Testis (tissue), 3 donors: Measurements from ENCODE around the gene KDM2A. TPM values are rescaled to one million over a fixed set of nuclear protein-coding genes. Genes with fewer than 3 reads are reported as not detected.

Experiments
- DNase-seq: peaks from one replicate; pipeline ENCODE4 v3.0.0-alpha.2; 2019
- H3K27ac ChIP-seq, 2 donors: fragments of 200-600 bp; sonication (generic); one replicate each; pipeline ENCODE4 v1.5.1; 2019
- H3K27me3 ChIP-seq: fragments of 200-600 bp; sonication (generic); one replicate; pipeline ENCODE4 v1.5.1; 2019
- H3K36me3 ChIP-seq: fragments of 200-600 bp; sonication (generic); one replicate; pipeline ENCODE4 v1.5.1; 2017; ENCODE audit warnings: low read depth; ENCODE audit errors: missing control alignments
- H3K4me1 ChIP-seq: fragments of 200-600 bp; sonication (generic); one replicate; pipeline ENCODE4 v1.5.1; 2019
- H3K4me3 ChIP-seq, 2 donors: fragments of 200-600 bp; sonication (generic); one replicate each; pipeline ENCODE4 v1.5.1; 2017 to 2019
- H3K9me3 ChIP-seq: fragments of 200-600 bp; sonication (generic); one replicate; pipeline ENCODE4 v1.5.1; 2017
- CTCF ChIP-seq, 3 experiments: fragments of 450-650 bp in 2 of 3; fragments of 200-600 bp in 1 of 3; sonication (generic) in 1 of 3; IDR thresholded peaks; one replicate each; pipeline ENCODE4 v1.5.1; 2016 to 2019; ENCODE audit warnings: antibody characterized with exemption in 3 of 3, mild to moderate bottlenecking in 2 of 3, moderate library complexity in 1 of 3
- POLR2A ChIP-seq: fragments of 450-650 bp; IDR thresholded peaks from one replicate; pipeline ENCODE4 v1.6.1; 2017; ENCODE audit warnings: antibody characterized with exemption, mild to moderate bottlenecking, moderate library complexity
- WGBS, 2 donors: methylation state at CpG; one replicate each; pipeline ENCODE4 v1.1.5; 2018; 5-methylcytosine and 5-hydroxymethylcytosine counted together
- intact Hi-C: fragments of 100-400 bp; cut with DNase I; formaldehyde crosslinking; loops from one replicate; pipeline ENCODE4 v1.15.1; 2023; ENCODE audit warnings: low total_unique reads
- polyA plus RNA-seq: library from polyadenylated mRNA; stranded (reverse); fragments of 350-450 nt; fragmentation: Illumina TruSeq; extraction: RNeasy Lipid Tissue Mini Kit (QIAGEN cat#74804); gene quantifications from one replicate; pipeline ENCODE4 v1.2.3, GENCODE V29; 2014; ENCODE audit warnings: low read depth, low replicate concordance; ENCODE audit not compliant: insufficient read depth
- total RNA-seq, 2 donors: library from RNA; depleted of rRNA; stranded (reverse); fragments of >200 nt; gene quantifications; one replicate each; pipeline ENCODE4 v1.2.3, GENCODE V29; 2016

The KDM2A gene
- total and polyA plus RNA-seq, 3 donors from 2014 or later, result 106 to 169 (median 142) TPM

DNA sequence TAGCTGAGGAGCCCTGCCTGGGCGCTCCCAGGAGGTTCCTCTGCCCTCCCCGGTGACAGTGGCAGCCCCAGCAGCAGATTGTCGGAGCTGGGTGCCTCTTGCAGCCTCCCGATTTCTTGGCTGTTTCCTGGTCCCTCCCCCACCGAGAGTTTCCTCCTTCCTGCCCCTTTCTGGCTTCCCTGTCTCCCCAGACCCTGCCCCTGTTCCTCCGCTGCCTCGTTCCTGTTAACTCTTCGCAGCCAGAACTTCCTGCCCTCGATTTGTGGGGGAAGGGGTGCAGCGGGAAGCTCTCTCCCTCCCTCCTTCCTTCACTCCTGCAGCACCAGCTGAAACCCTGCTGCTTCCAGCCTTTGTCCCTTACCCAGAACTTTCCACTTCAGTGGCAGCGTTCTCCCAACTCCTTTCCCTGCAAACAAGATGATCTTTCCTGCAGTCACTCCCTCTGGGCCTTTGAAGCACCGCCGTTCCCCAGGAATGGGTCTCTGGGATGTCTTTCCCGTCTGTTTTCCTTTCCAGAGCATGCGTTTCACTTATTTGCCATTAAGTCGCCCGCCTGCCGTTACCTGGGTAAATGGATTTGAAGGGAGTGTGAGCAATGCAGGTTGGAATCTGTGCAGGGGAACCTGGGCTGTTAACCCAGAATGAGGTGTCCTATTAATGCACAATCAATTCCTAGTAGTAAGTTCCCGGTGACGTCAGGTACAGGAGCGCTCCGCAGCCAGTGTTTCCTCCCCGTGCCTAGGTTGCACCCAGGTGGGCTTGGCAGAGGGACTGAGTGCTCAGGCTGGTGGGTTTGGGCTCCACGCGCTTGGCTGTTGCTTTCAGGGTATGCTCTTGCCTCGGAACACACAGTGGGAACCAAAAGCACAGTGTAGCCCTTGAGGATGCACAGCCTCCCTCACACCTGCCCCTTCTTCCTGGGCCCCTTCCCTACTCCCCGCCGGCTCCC lies 151.5 kb downstream of the KDM2A start:
- no peak for TF ChIP-seq POLR2A
- TF ChIP-seq CTCF (IDR thresholded peaks at IDR 0.05), result no peak
- DNase-seq, result no peak
- WGBS, 2 donors, result 50 to 54% methylated on average over 28 of the region's 28 CpGs
- H3K36me3 ChIP-seq, result no peaks in the 10 kb centered on the region
- H3K27me3 ChIP-seq, result no peaks in the 10 kb centered on the region
- peak overlapping the region; percentile 65 to 79 for H3K27ac ChIP-seq
- H3K4me3 ChIP-seq, result no peak overlapping the region
- intact Hi-C loops, result no loop called here
- H3K4me1 ChIP-seq, result peaks cover 90% of the 10 kb centered on the region
- H3K9me3 ChIP-seq, result no peaks in the 10 kb centered on the region

GRCh38 chr11:67271205-67271540 lies 152.1 kb downstream of the KDM2A start:
- no peak for DNase-seq
- Histone ChIP-seq H3K27ac (no peak overlapping the region), H3K27me3 (no peaks in the 10 kb centered on the region), H3K36me3 (no peaks in the 10 kb centered on the region), H3K4me3 (no peak overlapping the region), H3K9me3 (no peaks in the 10 kb centered on the region), H3K4me1 (peaks cover 91% of the 10 kb centered on the region)
- 71 to 75% methylated on average over 5 of the region's 5 CpGs for WGBS, 2 donors
- TF ChIP-seq POLR2A, result no peak
- no peak for TF ChIP-seq CTCF (IDR thresholded peaks at IDR 0.05)
- intact Hi-C loops, result no loop called here

- Histone ChIP-seq H3K27ac (peak overlapping the region in 1 of 2 donors; percentile 74), H3K27me3 (no peaks in the 10 kb centered on the region), H3K4me3 (no peak overlapping the region), H3K9me3 (no peaks in the 10 kb centered on the region), H3K4me1 (peaks cover 94% of the 10 kb centered on the region), H3K36me3 (no peaks in the 10 kb centered on the region)
- DNase-seq, result no peak
- 69 to 78% methylated on average over 5 to 19 of the region's 19 CpGs for WGBS, 2 donors
- intact Hi-C loops, result no loop called here
- TF ChIP-seq CTCF (IDR thresholded peaks at IDR 0.05), result no peak
- no peak for TF ChIP-seq POLR2A
These were observed 152.7 kb downstream of the KDM2A start for GRCh38 chr11:67271541-67272284.

DNA sequence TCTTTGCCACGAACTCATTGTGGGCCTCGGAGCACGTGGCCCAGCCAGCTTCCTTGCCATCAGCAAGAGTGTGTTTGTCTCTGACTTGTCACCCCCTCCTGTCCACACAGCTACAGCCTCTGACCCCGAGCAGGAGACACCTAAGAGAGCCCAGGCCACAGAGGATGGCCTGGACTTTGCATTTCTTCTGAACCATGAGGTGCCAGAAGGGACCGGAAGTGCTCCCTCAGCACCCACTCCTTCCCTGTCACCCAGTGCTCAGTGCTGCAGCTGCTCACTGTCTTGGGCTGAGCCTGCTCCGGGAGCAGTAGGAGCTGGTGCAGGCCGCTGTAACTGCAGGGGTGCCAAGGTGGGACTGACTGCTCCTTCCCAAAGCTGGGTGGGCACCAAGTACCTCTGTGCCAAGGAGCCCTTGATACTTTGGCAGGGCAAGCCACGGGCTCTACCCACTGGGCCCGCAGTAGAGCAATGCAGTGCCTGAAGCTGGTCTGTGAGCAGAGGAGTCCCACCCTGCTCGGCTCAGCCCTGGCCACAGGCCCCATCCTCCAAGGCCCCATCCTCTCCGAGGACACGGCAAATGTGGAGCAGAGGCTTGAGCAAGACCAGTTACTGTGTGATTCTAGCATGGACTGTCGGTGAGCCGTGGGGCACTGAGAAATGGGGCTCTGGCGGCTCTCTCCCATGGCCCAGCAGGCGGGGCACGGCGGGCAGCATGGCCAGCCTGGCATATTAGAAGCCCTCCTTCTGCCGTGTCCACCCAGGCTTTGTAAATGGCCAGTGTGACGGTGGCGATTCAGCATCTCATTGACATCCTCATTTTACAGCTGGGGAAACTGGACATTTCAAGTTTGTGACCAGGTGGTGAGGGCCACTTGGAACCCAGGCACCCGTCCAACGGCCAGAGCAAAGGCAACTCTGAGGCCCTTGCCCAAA lies 153.5 kb downstream of the KDM2A start:
- intact Hi-C loops, result no loop called here
- peak overlapping the region; percentile 52 to 74 for H3K27ac ChIP-seq
- no peaks in the 10 kb centered on the region for H3K9me3 ChIP-seq
- H3K4me3 ChIP-seq, result no peak overlapping the region
- peaks cover 97% of the 10 kb centered on the region for H3K4me1 ChIP-seq
- H3K27me3 ChIP-seq, result no peaks in the 10 kb centered on the region
- 69 to 72% methylated on average over 2 to 23 of the region's 23 CpGs for WGBS, 2 donors
- no peak for DNase-seq
- H3K36me3 ChIP-seq, result no peaks in the 10 kb centered on the region
- TF ChIP-seq CTCF (IDR thresholded peaks at IDR 0.05), result no peak
- no peak for TF ChIP-seq POLR2A
